Endometrial microvascular endothelial cells (primary cell): ENCODE results near the gene NT5E. TPM values are rescaled to one million over a fixed set of nuclear protein-coding genes. Genes with fewer than 3 reads are reported as not detected.

Source experiments
- in situ Hi-C: cut with HindIII; loops from 2 replicates; pipeline ENCODE4 v1.10.0; 2017; ENCODE audit warnings: low sequenced_read_pairs, low pct_unique_long_range_greater_than_20kb; ENCODE audit errors: inconsistent ontology term
- total RNA-seq: library from RNA; depleted of rRNA; stranded (reverse); fragments of >200 nt; gene quantifications from one replicate; pipeline ENCODE4 v1.2.3, GENCODE V29; 2015; ENCODE audit errors: inconsistent ontology term

The NT5E gene
- total RNA-seq, 1 donor from 2014 or later = 271 TPM

- in situ Hi-C loops = no loop called here
Observed at GRCh38 chr6:85537055-85537494, 87.2 kb downstream of the NT5E start.

GRCh38 chr6:85544776-85545175 lies 94.9 kb downstream of the NT5E start:
- in situ Hi-C loops = no loop called here

Other genes with a start within 250 kb of the NT5E start
- 150 TPM for gene SNX14, start 143.8 kb downstream of the NT5E start, total RNA-seq
- 97.5 TPM for gene SYNCRIP, start 192.8 kb downstream of the NT5E start, total RNA-seq